SK-N-SH treated with all-trans-retinoic acid at 6 μM for 48 hours (cell line): ENCODE measurements around the gene ERAP2.

Experiments used
- ATAC-seq: fragments of 200-7000 bp; cut with Tn5 transposase; 3 replicates; pipeline ENCODE4 v1.9.1; 2020; ENCODE audit warnings: mild to moderate bottlenecking, moderate library complexity
- ARNTL ChIP-seq: fragments of 450-650 bp; formaldehyde crosslinking; IDR thresholded peaks from 2 replicates; pipeline ENCODE4 v1.5.0; 2020; ENCODE audit warnings: low read depth, mild to moderate bottlenecking, moderate library complexity, borderline replicate concordance
- BACH2 ChIP-seq: fragments of 250-450 bp; sonication (Bioruptor Pico); IDR thresholded peaks from 2 replicates; pipeline ENCODE4 v1.9.0; 2021; ENCODE audit warnings: mild to moderate bottlenecking, borderline replicate concordance
- CREB5 ChIP-seq: fragments of 250-450 bp; sonication (Bioruptor Pico); IDR thresholded peaks from 2 replicates; pipeline ENCODE4 v1.5.1; 2020; ENCODE audit warnings: low read depth, mild to moderate bottlenecking, moderate library complexity
- CSDC2 ChIP-seq: fragments of 250-450 bp; sonication (Bioruptor Pico); IDR thresholded peaks from 2 replicates; pipeline ENCODE4 v1.5.0; 2020; ENCODE audit warnings: mild to moderate bottlenecking, moderate library complexity
- ESRRG ChIP-seq: fragments of 250-450 bp; sonication (Bioruptor Pico); IDR thresholded peaks from 2 replicates; pipeline ENCODE4 v1.6.1; 2021; ENCODE audit warnings: mild to moderate bottlenecking
- GLIS3 ChIP-seq: fragments of 250-450 bp; sonication (Bioruptor Pico); IDR thresholded peaks from 2 replicates; pipeline ENCODE4 v1.5.0; 2020; ENCODE audit warnings: mild to moderate bottlenecking, moderate library complexity
- ISL1 ChIP-seq: fragments of 250-450 bp; sonication (Bioruptor Pico); IDR thresholded peaks from 2 replicates; pipeline ENCODE4 v2.1.2; 2022; ENCODE audit warnings: mild to moderate bottlenecking, moderate library complexity
- OSR1 ChIP-seq: fragments of 250-450 bp; sonication (Bioruptor Pico); IDR thresholded peaks from 2 replicates; pipeline ENCODE4 v1.8.0; 2022; ENCODE audit warnings: moderate library complexity, mild to moderate bottlenecking, inconsistent platforms
- POU6F1 ChIP-seq: fragments of 250-450 bp; sonication (Bioruptor Pico); IDR thresholded peaks from 2 replicates; pipeline ENCODE4 v1.8.0; 2021; ENCODE audit warnings: low read depth, mild to moderate bottlenecking, moderate library complexity, borderline replicate concordance
- RARB ChIP-seq: fragments of 250-450 bp; sonication (Bioruptor Pico); IDR thresholded peaks from 2 replicates; pipeline ENCODE4 v1.8.0; 2021; ENCODE audit warnings: mild to moderate bottlenecking, moderate library complexity
- SNAI2 ChIP-seq: fragments of 250-450 bp; sonication (Bioruptor Pico); IDR thresholded peaks from 2 replicates; pipeline ENCODE4 v1.5.0; 2020; ENCODE audit warnings: mild to moderate bottlenecking, moderate library complexity
- TCF4 ChIP-seq: fragments of 250-450 bp; sonication (Bioruptor Pico); IDR thresholded peaks from 2 replicates; pipeline ENCODE4 v1.8.0; 2021; ENCODE audit warnings: mild to moderate bottlenecking, moderate library complexity, borderline replicate concordance
- TOX ChIP-seq: fragments of 250-450 bp; sonication (Bioruptor Pico); IDR thresholded peaks from 2 replicates; pipeline ENCODE4 v1.8.0; 2021; ENCODE audit warnings: mild to moderate bottlenecking, moderate library complexity, borderline replicate concordance
- ZC3H10 ChIP-seq: fragments of 250-450 bp; sonication (Bioruptor Pico); IDR thresholded peaks from 2 replicates; pipeline ENCODE4 v1.5.1; 2021; ENCODE audit warnings: mild to moderate bottlenecking, moderate library complexity
- ZFP3 ChIP-seq: fragments of 250-450 bp; sonication (Bioruptor Pico); IDR thresholded peaks from 2 replicates; pipeline ENCODE4 v1.5.0; 2020; ENCODE audit warnings: mild to moderate bottlenecking, moderate library complexity
- ZNF565 ChIP-seq: fragments of 450-650 bp; formaldehyde crosslinking; conservative IDR thresholded peaks from 2 replicates; pipeline ENCODE4 v1.5.0; 2020; ENCODE audit warnings: low read depth, mild to moderate bottlenecking, moderate library complexity
- ZNF70 ChIP-seq: fragments of 450-650 bp; formaldehyde crosslinking; IDR thresholded peaks from 2 replicates; pipeline ENCODE4 v1.5.0; 2020; ENCODE audit warnings: mild to moderate bottlenecking, moderate library complexity
- ZNF8 ChIP-seq: fragments of 450-650 bp; formaldehyde crosslinking; IDR thresholded peaks from 2 replicates; pipeline ENCODE4 v1.5.0; 2020; ENCODE audit warnings: mild to moderate bottlenecking, moderate library complexity
- TF ChIP-seq, protein P1 (sequence below): fragments of 250-450 bp; sonication (Bioruptor Pico); IDR thresholded peaks from 2 replicates; pipeline ENCODE4 v1.5.0; 2020; ENCODE audit warnings: mild to moderate bottlenecking, moderate library complexity
- TF ChIP-seq, protein P2 (sequence below): fragments of 250-450 bp; sonication (Bioruptor Pico); IDR thresholded peaks from 2 replicates; pipeline ENCODE4 v1.5.1; 2021; ENCODE audit warnings: mild to moderate bottlenecking, moderate library complexity
- TF ChIP-seq, protein P3 (sequence below): fragments of 250-450 bp; sonication (Bioruptor Pico); IDR thresholded peaks from 2 replicates; pipeline ENCODE4 v1.8.0; 2020; ENCODE audit warnings: mild to moderate bottlenecking, moderate library complexity, borderline replicate concordance

Gene ERAP2

GRCh38 chr5:96936431-96937320 lies 60.4 kb downstream of the ERAP2 start:
- peak; percentile 16 for ATAC-seq
- TF ChIP-seq CREB5 (CRISPR knock-in tag) = no peak
- TF ChIP-seq, protein P1, sequence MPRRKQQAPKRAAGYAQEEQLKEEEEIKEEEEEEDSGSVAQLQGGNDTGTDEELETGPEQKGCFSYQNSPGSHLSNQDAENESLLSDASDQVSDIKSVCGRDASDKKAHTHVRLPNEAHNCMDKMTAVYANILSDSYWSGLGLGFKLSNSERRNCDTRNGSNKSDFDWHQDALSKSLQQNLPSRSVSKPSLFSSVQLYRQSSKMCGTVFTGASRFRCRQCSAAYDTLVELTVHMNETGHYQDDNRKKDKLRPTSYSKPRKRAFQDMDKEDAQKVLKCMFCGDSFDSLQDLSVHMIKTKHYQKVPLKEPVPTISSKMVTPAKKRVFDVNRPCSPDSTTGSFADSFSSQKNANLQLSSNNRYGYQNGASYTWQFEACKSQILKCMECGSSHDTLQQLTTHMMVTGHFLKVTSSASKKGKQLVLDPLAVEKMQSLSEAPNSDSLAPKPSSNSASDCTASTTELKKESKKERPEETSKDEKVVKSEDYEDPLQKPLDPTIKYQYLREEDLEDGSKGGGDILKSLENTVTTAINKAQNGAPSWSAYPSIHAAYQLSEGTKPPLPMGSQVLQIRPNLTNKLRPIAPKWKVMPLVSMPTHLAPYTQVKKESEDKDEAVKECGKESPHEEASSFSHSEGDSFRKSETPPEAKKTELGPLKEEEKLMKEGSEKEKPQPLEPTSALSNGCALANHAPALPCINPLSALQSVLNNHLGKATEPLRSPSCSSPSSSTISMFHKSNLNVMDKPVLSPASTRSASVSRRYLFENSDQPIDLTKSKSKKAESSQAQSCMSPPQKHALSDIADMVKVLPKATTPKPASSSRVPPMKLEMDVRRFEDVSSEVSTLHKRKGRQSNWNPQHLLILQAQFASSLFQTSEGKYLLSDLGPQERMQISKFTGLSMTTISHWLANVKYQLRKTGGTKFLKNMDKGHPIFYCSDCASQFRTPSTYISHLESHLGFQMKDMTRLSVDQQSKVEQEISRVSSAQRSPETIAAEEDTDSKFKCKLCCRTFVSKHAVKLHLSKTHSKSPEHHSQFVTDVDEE = no peak
- TF ChIP-seq ESRRG (CRISPR knock-in tag) = no peak
- no peak for TF ChIP-seq GLIS3
- no peak for TF ChIP-seq ZFP3
- TF ChIP-seq ZNF565 = no peak
- TF ChIP-seq, protein P2, sequence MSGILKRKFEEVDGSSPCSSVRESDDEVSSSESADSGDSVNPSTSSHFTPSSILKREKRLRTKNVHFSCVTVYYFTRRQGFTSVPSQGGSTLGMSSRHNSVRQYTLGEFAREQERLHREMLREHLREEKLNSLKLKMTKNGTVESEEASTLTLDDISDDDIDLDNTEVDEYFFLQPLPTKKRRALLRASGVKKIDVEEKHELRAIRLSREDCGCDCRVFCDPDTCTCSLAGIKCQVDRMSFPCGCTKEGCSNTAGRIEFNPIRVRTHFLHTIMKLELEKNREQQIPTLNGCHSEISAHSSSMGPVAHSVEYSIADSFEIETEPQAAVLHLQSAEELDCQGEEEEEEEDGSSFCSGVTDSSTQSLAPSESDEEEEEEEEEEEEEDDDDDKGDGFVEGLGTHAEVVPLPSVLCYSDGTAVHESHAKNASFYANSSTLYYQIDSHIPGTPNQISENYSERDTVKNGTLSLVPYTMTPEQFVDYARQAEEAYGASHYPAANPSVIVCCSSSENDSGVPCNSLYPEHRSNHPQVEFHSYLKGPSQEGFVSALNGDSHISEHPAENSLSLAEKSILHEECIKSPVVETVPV (CRISPR knock-in tag) = no peak
- TF ChIP-seq ARNTL = no peak
- TF ChIP-seq RARB (CRISPR knock-in tag) = no peak
- TF ChIP-seq CSDC2 (CRISPR knock-in tag) = no peak
- TF ChIP-seq, protein P3, sequence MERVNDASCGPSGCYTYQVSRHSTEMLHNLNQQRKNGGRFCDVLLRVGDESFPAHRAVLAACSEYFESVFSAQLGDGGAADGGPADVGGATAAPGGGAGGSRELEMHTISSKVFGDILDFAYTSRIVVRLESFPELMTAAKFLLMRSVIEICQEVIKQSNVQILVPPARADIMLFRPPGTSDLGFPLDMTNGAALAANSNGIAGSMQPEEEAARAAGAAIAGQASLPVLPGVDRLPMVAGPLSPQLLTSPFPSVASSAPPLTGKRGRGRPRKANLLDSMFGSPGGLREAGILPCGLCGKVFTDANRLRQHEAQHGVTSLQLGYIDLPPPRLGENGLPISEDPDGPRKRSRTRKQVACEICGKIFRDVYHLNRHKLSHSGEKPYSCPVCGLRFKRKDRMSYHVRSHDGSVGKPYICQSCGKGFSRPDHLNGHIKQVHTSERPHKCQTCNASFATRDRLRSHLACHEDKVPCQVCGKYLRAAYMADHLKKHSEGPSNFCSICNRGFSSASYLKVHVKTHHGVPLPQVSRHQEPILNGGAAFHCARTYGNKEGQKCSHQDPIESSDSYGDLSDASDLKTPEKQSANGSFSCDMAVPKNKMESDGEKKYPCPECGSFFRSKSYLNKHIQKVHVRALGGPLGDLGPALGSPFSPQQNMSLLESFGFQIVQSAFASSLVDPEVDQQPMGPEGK (CRISPR knock-in tag) = no peak
- TF ChIP-seq BACH2 = no peak
- no peak for TF ChIP-seq SNAI2
- TF ChIP-seq ISL1 (CRISPR knock-in tag) = no peak
- TF ChIP-seq ZNF70 (CRISPR knock-in tag) = no peak
- no peak for TF ChIP-seq ZC3H10 (CRISPR knock-in tag)
- TF ChIP-seq TOX = no peak
- TF ChIP-seq ZNF8 = no peak
- TF ChIP-seq, all 23 proteins: peak for 0

DNA sequence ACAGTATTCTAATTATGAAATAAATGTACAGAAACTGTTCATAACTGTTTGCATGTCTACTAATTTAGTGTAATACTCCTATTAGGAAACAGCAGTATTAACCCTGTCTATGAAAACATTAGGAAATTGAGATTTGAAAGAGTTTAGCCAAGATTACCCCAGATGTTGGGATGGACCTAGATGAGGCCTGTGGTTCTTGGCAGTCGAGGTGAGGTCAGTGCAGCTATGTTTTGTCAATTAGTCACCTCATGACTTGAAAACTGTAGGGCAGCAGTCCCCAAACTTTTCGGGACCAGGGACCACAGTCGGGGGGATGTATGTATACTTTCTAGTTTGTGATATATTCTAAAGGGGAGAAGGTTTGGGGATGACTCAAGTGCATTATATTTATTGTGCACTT lies 64.3 kb downstream of the ERAP2 start:
- no peak for TF ChIP-seq ZC3H10 (CRISPR knock-in tag)
- no peak for ATAC-seq

DNA sequence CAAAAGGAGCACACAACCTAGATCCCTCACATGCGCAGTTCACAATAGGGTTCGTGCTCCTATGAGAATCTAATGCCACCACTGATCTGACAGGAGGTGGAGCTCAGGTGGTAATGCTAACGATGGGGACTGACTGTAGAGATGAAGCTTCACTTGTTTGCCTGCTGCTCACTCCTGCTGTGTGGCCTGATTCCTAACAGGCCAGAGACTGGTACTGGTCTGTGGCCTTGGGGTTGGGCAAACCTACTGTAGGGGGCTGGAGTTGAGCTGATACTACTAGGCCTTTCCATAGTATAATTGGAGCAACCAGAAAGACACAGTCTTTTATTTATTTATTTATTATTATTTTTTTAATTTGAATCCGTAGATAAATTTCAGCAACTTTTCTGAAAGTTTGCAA lies 64.8 kb downstream of the ERAP2 start:
- ATAC-seq = no peak
- TF ChIP-seq GLIS3 (no peak), TCF4 (CRISPR knock-in tag) (no peak), POU6F1 (CRISPR knock-in tag) (no peak), OSR1 (CRISPR knock-in tag) (no peak), SNAI2 (no peak), BACH2 (no peak), ZNF8 (no peak), CSDC2 (CRISPR knock-in tag) (no peak), CREB5 (CRISPR knock-in tag) (no peak), ARNTL (no peak)
- TF ChIP-seq, protein P2 (CRISPR knock-in tag) = no peak
- TF ChIP-seq, protein P1 = no peak
